Uterus (tissue), 2 donors: Measurements from ENCODE around the gene PAPLN.

ENCODE experiments used
- CTCF ChIP-seq, 4 experiments: fragments of 200-600 bp in 2 of 4; fragments of 450-650 bp in 2 of 4; sonication (generic) in 2 of 4; IDR thresholded peaks; one replicate each; pipeline ENCODE4 v1.5.1; 2016 to 2019; ENCODE audit warnings: antibody characterized with exemption in 4 of 4, mild to moderate bottlenecking in 2 of 4, moderate library complexity in 1 of 4
- POLR2A ChIP-seq, 2 donors: fragments of 450-650 bp; IDR thresholded peaks; one replicate each; pipeline ENCODE4 v1.6.1; 2016; ENCODE audit warnings: antibody characterized with exemption in 2 of 2, mild to moderate bottlenecking in 1 of 2, moderate library complexity in 1 of 2

GRCh38 chr14:73235531-73236155 lies 1.7 kb upstream of the PAPLN start:
- TF ChIP-seq CTCF (IDR thresholded peaks at IDR 0.05) (no peak), POLR2A (IDR thresholded peaks at IDR 0.05) (no peak)
